Measurements from ENCODE around the gene PRUNE2. TPM values are rescaled to one million over a fixed set of nuclear protein-coding genes. Genes with fewer than 3 reads are reported as not detected.

PRUNE2 gene
- total and polyA plus RNA-seq, 2 of the 8 experiments (the other 6 are each of a cell fraction or from before 2014, with no cell fraction given) = 5.5 to 13.3 TPM

DNA sequence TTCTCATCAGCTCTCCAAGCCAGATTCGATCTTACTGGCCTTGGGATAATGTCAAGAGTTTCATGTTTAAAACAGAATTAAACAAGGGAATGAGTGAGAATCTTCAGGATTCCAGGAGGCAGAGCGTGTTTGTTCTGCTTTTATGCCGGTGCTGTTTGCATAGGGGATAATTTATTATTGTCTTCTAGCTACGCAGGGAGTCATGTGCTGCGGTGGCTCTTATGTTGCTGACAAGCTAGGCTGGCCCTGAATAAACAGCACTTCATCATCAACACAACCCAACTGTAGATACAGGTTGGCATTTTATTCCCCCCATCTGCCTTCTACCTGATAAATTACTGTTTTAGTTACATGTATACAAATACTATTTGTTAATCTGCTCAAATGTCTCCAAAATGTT lies 188.7 kb downstream of the PRUNE2 start:
- no peak overlapping the region for H2BK20ac ChIP-seq (ENCODE audit: low read length)
- no peak overlapping the region for H2AFZ ChIP-seq (ENCODE audit: low read length)
- no peak overlapping the region for H3K27ac ChIP-seq (ENCODE audit: low read depth, low read length)
- H2BK12ac ChIP-seq (ENCODE audit: low read depth, low read length) = no peak overlapping the region
- FAIRE-seq = no peak
- H3K56ac ChIP-seq (replicated peaks; ENCODE audit: insufficient read length, low read depth, low read length) = no peak overlapping the region
- H3K4me3 ChIP-seq (ENCODE audit: extremely low read depth in 1 of 4, insufficient read depth in 2 of 4, low read depth in 3 of 4, low read length in 4 of 4) = no peak overlapping the region
- no peak overlapping the region for H4K91ac ChIP-seq (replicated peaks; ENCODE audit: insufficient read length, low read length)
- no peak overlapping the region for H4K5ac ChIP-seq (ENCODE audit: insufficient read length, low read depth, low read length)
- no peak overlapping the region for H3K9ac ChIP-seq (replicated peaks in 1 of 4; ENCODE audit: extremely low read depth in 1 of 4, low read depth in 3 of 4, low read length in 3 of 4)
- no peaks in the 10 kb centered on the region for H3K79me2 ChIP-seq (ENCODE audit: control insufficient read depth in 1 of 2, insufficient read depth in 2 of 2, low read length in 2 of 2)
- no peak overlapping the region for H3K4ac ChIP-seq (replicated peaks; ENCODE audit: insufficient read length, low read depth, low read length)
- no peaks in the 10 kb centered on the region for H3K4me1 ChIP-seq (replicated peaks in 1 of 4; ENCODE audit: control insufficient read depth in 3 of 4, insufficient read depth in 4 of 4, low read length in 3 of 4)
- H3K4me2 ChIP-seq (ENCODE audit: insufficient read depth in 1 of 2, low read depth in 2 of 2, low read length in 2 of 2) = no peak overlapping the region
- H2AK5ac ChIP-seq (ENCODE audit: low read depth, low read length) = no peak overlapping the region
- ChIA-PET POLR2A (ENCODE audit: partially characterized antibody) (interaction anchor here (0.6 to 1.4 kb wide), 2 partner anchors 15 to 312 kb away, joined by 4 read pairs; no protein-coding TSS in a partner anchor), CTCF (ENCODE audit: partially characterized antibody) (interaction anchor here (1.5 to 2.9 kb wide), 3 partner anchors 13 to 39 kb away, joined by 3 to 12 read pairs (median 5); no protein-coding TSS in a partner anchor)
- H3K79me1 ChIP-seq (ENCODE audit: low read depth, low read length) = no peaks in the 10 kb centered on the region
- no peaks in the 10 kb centered on the region for H3K36me3 ChIP-seq (ENCODE audit: control insufficient read depth in 2 of 4, insufficient read depth in 4 of 4, low read length in 3 of 4)
- no peak overlapping the region for H3K14ac ChIP-seq (ENCODE audit: insufficient read length)
- WGBS, 2 experiments (ENCODE audit: extremely low coverage in 1 of 2, insufficient coverage in 1 of 2, insufficient read length in 1 of 2, insufficient replicate concordance in 2 of 2, low coverage in 1 of 2, low lambda C conversion rate in 2 of 2, missing lambda C conversion rate in 1 of 2) = 93% methylated on average over 5 of the region's 5 CpGs; no CpG with 5 or more reads in 1 of the 2 experiments
- H3K27me3 ChIP-seq (replicated peaks in 1 of 4; ENCODE audit: control insufficient read depth in 3 of 4, extremely low read depth in 1 of 4, insufficient read depth in 3 of 4, low read length in 3 of 4) = no peaks in the 10 kb centered on the region
- H3K9me3 ChIP-seq (ENCODE audit: insufficient read depth in 2 of 2, low read depth in 1 of 2, low read length in 1 of 2) = no peaks in the 10 kb centered on the region
- no peak overlapping the region for H3K18ac ChIP-seq (ENCODE audit: extremely low read depth, low read length)
- no peak overlapping the region for H2BK120ac ChIP-seq (replicated peaks; ENCODE audit: low read depth, low read length)
- no peak overlapping the region for H3K23ac ChIP-seq (ENCODE audit: insufficient read length)
- H2BK15ac ChIP-seq (ENCODE audit: low read length) = no peak overlapping the region
- no peaks in the 10 kb centered on the region for H3K23me2 ChIP-seq (ENCODE audit: low read depth, low read length)
- H4K8ac ChIP-seq (ENCODE audit: extremely low read depth, insufficient read depth, low read length) = no peak overlapping the region
- no peak overlapping the region for H2BK5ac ChIP-seq (ENCODE audit: low read depth, low read length)
- DNase-seq (ENCODE audit: low read depth in 1 of 2, low spot score in 2 of 2) = no peak
- no peaks in the 10 kb centered on the region for H4K20me1 ChIP-seq (replicated peaks in 1 of 2; ENCODE audit: control insufficient read depth in 1 of 2, insufficient read depth in 2 of 2, low read length in 2 of 2)
- no peak for TF ChIP-seq TBP (IDR thresholded peaks at IDR 0.05; ENCODE audit: low read depth, low read length)
- TF ChIP-seq SAP30 (IDR thresholded peaks at IDR 0.05; ENCODE audit: insufficient read depth, insufficient replicate concordance, low read length) = no peak
- TF ChIP-seq CEBPB (IDR thresholded peaks at IDR 0.05; ENCODE audit: low read depth, low read length) = no peak
- no peak for TF ChIP-seq CHD2 (IDR thresholded peaks at IDR 0.05; ENCODE audit: low read length)
- no peak for TF ChIP-seq ZNF274 (IDR thresholded peaks at IDR 0.05; ENCODE audit: borderline replicate concordance, extremely low read depth, low read length)
- no peak for TF ChIP-seq GABPA (IDR thresholded peaks at IDR 0.05; ENCODE audit: borderline replicate concordance, insufficient read depth, low read length)
- no peak for TF ChIP-seq JUND (IDR thresholded peaks at IDR 0.05; ENCODE audit: low read length)
- TF ChIP-seq RBBP5 (IDR thresholded peaks at IDR 0.05; ENCODE audit: borderline replicate concordance, low read depth, low read length) = no peak
- no peak for TF ChIP-seq NANOG (IDR thresholded peaks at IDR 0.05; ENCODE audit: insufficient read depth, low read depth, low read length, poor library complexity, severe bottlenecking)
- TF ChIP-seq, protein P1, sequence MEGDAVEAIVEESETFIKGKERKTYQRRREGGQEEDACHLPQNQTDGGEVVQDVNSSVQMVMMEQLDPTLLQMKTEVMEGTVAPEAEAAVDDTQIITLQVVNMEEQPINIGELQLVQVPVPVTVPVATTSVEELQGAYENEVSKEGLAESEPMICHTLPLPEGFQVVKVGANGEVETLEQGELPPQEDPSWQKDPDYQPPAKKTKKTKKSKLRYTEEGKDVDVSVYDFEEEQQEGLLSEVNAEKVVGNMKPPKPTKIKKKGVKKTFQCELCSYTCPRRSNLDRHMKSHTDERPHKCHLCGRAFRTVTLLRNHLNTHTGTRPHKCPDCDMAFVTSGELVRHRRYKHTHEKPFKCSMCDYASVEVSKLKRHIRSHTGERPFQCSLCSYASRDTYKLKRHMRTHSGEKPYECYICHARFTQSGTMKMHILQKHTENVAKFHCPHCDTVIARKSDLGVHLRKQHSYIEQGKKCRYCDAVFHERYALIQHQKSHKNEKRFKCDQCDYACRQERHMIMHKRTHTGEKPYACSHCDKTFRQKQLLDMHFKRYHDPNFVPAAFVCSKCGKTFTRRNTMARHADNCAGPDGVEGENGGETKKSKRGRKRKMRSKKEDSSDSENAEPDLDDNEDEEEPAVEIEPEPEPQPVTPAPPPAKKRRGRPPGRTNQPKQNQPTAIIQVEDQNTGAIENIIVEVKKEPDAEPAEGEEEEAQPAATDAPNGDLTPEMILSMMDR (IDR thresholded peaks at IDR 0.05; ENCODE audit: control extremely low read depth in 1 of 3, insufficient read depth in 1 of 3, low read depth in 1 of 3, low read length in 3 of 3) = no peak
- no peak for TF ChIP-seq JUN (IDR thresholded peaks at IDR 0.05; ENCODE audit: low read depth, low read length)
- no peak for TF ChIP-seq BACH1 (IDR thresholded peaks at IDR 0.05; ENCODE audit: low read length)

Data from H1 (cell line).